WERI-Rb-1 (cell line): Measurements from ENCODE around the gene PODN.

Experiments
- DNase-seq: peaks from one replicate; pipeline ENCODE4 v3.0.0-alpha.2; 2020
- H3K27ac ChIP-seq: fragments of 250-450 bp; sonication (Bioruptor Pico); 2 replicates; pipeline ENCODE4 v1.5.1; 2020; ENCODE audit warnings: mild to moderate bottlenecking, moderate library complexity
- H3K27me3 ChIP-seq: fragments of 250-450 bp; sonication (Bioruptor Pico); 2 replicates; pipeline ENCODE4 v1.5.1; 2021; ENCODE audit warnings: mild to moderate bottlenecking, low read depth, moderate library complexity; ENCODE audit not compliant: insufficient read depth, severe bottlenecking
- H3K36me3 ChIP-seq: fragments of 250-450 bp; sonication (Bioruptor Pico); 2 replicates; pipeline ENCODE4 v1.5.1; 2020; ENCODE audit warnings: mild to moderate bottlenecking, moderate library complexity
- H3K4me3 ChIP-seq: 2 replicates; pipeline ENCODE4 v1.5.1; 2011; ENCODE audit warnings: low read depth, mild to moderate bottlenecking, control low read depth, low read length
- H3K9me3 ChIP-seq: fragments of 250-450 bp; sonication (Bioruptor Pico); 2 replicates; pipeline ENCODE4 v1.5.1; 2021; ENCODE audit warnings: mild to moderate bottlenecking, moderate library complexity; ENCODE audit not compliant: severe bottlenecking
- TF ChIP-seq, protein P1 (sequence below): IDR thresholded peaks from 2 replicates; pipeline ENCODE4 v1.5.1; 2011; ENCODE audit warnings: low read depth, mild to moderate bottlenecking, control low read depth, inconsistent platforms, low read length

PODN gene

DNA sequence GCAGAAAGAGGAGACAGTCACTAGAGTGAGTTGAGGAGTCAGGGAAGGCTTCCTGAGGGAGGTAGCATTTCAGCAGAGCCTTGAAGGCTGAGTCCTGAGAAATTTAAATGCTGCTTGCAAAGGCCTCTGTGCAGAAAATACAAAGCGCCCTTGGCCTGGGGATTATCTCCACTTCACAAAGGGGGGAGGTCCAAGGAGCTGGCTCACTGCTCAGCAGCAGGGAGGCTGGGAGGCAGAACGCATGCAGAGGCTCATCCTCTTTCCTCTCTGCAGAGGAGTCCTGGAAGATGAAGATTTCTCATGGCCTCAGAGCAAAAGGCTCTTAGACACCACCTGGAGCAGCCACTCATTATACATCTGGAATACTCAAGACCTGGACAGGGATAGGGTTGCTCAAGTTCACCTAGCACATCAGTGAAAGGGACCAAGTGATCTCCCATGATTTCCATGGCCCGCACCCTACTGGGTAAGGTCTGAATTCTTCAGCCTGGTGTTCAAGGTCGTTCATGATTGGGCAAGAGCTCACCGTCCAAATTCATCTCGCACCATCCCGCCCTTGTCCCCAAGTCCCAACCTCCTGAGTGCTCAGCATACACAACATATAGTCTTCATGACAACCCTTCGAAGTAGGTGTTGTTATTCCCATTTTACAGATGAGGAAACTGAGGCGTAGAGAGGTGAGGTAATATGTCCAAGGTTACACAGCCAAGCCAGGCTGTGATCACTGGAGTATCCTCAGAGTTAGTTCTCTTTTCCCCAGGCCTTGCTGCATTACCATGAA is 71.4 kb downstream of the PODN start:
- Histone ChIP-seq H3K9me3 (no peaks in the 10 kb centered on the region), H3K4me3 (no peak overlapping the region), H3K27me3 (no peaks in the 10 kb centered on the region), H3K36me3 (peaks cover 80% of the 10 kb centered on the region), H3K27ac (peak overlapping the region; percentile 99)
- TF ChIP-seq, protein P1, sequence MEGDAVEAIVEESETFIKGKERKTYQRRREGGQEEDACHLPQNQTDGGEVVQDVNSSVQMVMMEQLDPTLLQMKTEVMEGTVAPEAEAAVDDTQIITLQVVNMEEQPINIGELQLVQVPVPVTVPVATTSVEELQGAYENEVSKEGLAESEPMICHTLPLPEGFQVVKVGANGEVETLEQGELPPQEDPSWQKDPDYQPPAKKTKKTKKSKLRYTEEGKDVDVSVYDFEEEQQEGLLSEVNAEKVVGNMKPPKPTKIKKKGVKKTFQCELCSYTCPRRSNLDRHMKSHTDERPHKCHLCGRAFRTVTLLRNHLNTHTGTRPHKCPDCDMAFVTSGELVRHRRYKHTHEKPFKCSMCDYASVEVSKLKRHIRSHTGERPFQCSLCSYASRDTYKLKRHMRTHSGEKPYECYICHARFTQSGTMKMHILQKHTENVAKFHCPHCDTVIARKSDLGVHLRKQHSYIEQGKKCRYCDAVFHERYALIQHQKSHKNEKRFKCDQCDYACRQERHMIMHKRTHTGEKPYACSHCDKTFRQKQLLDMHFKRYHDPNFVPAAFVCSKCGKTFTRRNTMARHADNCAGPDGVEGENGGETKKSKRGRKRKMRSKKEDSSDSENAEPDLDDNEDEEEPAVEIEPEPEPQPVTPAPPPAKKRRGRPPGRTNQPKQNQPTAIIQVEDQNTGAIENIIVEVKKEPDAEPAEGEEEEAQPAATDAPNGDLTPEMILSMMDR, result no peak
- peak; percentile 89 for DNase-seq

DNA sequence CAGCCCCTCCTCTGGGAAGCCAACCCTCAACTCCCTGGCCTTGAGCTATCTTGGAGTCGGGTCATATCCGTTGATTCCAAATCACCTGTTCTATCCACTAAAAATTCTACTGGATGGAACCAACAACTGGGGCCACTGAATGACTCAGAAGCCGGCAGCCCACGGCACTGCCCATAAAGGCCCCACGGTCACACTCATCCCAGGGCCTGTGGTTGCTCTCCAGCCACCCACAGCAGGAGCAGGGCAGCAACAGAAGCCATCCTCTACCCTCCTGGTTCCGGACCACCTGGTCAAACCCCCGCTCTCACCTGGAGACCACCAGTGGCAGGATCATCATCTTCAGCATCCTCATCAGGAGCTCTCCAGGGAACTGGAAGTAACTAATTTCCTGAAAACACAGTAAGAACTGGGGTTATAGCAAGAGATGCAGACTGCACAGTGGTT is 72.1 kb downstream of the PODN start:
- TF ChIP-seq, protein P1, result no peak
- peaks cover 80% of the 10 kb centered on the region for H3K36me3 ChIP-seq
- H3K9me3 ChIP-seq, result no peaks in the 10 kb centered on the region
- H3K27me3 ChIP-seq, result no peaks in the 10 kb centered on the region
- no peak overlapping the region for H3K4me3 ChIP-seq
- no peak for DNase-seq
- H3K27ac ChIP-seq, result peak overlapping the region; percentile 99
